Astrocyte of the cerebellum (primary cell): ENCODE results near the gene IFNLR1.

ENCODE experiments used
- DNase-seq: peaks from one replicate; pipeline ENCODE4 v3.0.0-alpha.2; 2011; ENCODE audit warnings: low read depth
- H3K4me3 ChIP-seq: 2 replicates; pipeline ENCODE4 v1.5.1; 2011; ENCODE audit warnings: mild to moderate bottlenecking, low read depth, low read length, moderate library complexity
- CTCF ChIP-seq: IDR thresholded peaks from 2 replicates; pipeline ENCODE4 v1.5.1; 2012; ENCODE audit warnings: low read length, low read depth, moderate library complexity, mild to moderate bottlenecking; ENCODE audit errors: missing control alignments
- in situ Hi-C: cut with HindIII; loops from 2 replicates; pipeline ENCODE4 v1.10.0; 2017; ENCODE audit warnings: low sequenced_read_pairs

Gene IFNLR1

GRCh38 chr1:24133819-24134218 is 53.3 kb downstream of the IFNLR1 start:
- H3K4me3 ChIP-seq: no peak overlapping the region
- no peak for DNase-seq
- TF ChIP-seq CTCF: no peak
- in situ Hi-C loops: no loop called here

GRCh38 chr1:24130385-24130784 is 56.7 kb downstream of the IFNLR1 start:
- in situ Hi-C loops: no loop called here
- no peak for DNase-seq
- no peak for TF ChIP-seq CTCF
- H3K4me3 ChIP-seq: no peak overlapping the region

DNA sequence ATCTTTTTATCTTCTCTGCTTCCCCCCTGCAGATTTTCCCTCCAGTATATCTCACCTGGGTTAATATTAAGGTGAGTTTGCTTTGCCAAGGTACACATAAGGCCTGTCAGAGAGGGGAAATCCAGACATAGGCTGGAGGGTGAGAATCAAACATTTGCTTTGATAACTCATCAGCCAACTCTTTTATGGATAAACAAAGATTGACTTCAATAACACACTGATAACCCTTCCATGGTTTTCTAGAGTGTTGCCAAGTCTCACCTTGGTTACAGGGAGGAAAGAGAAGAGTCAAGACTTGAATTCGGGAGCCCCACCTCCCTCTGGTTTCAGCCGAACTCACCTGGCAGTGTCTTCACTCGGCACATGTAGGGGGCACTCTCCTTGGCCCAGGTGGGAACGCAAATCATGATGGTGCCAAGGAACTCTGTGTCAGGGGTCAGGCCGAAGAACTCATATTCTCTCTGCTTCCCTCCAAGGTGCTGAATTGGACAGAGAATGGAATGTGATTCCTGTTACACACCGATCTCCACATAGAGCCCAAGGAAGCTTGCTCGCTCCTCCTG is 59.2 kb downstream of the IFNLR1 start:
- DNase-seq: no peak
- TF ChIP-seq CTCF: no peak
- no peak overlapping the region for H3K4me3 ChIP-seq
- in situ Hi-C loops: no loop called here

GRCh38 chr1:24127134-24127800 is 59.8 kb downstream of the IFNLR1 start:
- no peak overlapping the region for H3K4me3 ChIP-seq
- TF ChIP-seq CTCF: no peak
- no peak for DNase-seq
- in situ Hi-C loops: no loop called here

DNA sequence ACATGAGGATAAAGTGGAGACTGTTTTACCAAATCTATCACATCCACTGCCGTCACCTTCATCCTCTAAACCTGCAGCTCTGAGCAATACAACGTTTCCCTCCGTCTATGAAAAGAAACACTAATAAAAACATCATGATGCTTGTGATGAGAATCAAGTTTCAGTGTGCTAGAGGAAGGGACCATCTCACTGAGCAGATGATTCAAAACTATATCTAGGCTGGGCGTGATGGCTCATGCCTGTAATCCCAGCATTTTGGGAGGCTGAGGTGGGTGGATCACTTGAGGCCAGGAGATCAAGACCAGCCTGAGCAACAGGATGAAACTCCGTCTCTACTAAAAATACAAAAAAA is 60.4 kb downstream of the IFNLR1 start:
- H3K4me3 ChIP-seq: no peak overlapping the region
- in situ Hi-C loops: no loop called here
- no peak for TF ChIP-seq CTCF
- DNase-seq: no peak

GRCh38 chr1:24126018-24126671 is 60.9 kb downstream of the IFNLR1 start:
- in situ Hi-C loops: no loop called here
- DNase-seq: no peak
- H3K4me3 ChIP-seq: no peak overlapping the region
- TF ChIP-seq CTCF: no peak
